KMS-11 (cell line): ENCODE results near the gene FCN2.

Experiments
- H2AFZ ChIP-seq: fragments of 200-600 bp; sonication (generic); 2 replicates; pipeline ENCODE4 v1.6.1; 2016; ENCODE audit warnings: antibody characterized with exemption, mixed run types, low read depth
- H3K27ac ChIP-seq: fragments of 200-600 bp; sonication (generic); 2 replicates; pipeline ENCODE4 v1.6.1; 2016; ENCODE audit warnings: mild to moderate bottlenecking, mixed run types
- H3K27me3 ChIP-seq: fragments of 200-600 bp; sonication (generic); 2 replicates; pipeline ENCODE4 v1.6.1; 2017; ENCODE audit warnings: mild to moderate bottlenecking, low read depth, mixed run types, moderate library complexity; ENCODE audit not compliant: insufficient read depth
- H3K36me3 ChIP-seq: fragments of 200-600 bp; sonication (generic); 2 replicates; pipeline ENCODE4 v1.6.1; 2017; ENCODE audit warnings: mild to moderate bottlenecking, mixed run types; ENCODE audit not compliant: insufficient read depth
- H3K4me1 ChIP-seq: fragments of 200-600 bp; sonication (generic); 2 replicates; pipeline ENCODE4 v1.6.1; 2016; ENCODE audit warnings: mild to moderate bottlenecking, low read depth, mixed run types; ENCODE audit not compliant: poor library complexity, severe bottlenecking
- H3K4me2 ChIP-seq: fragments of 200-600 bp; sonication (generic); 2 replicates; pipeline ENCODE4 v1.7.0; 2016; ENCODE audit warnings: mild to moderate bottlenecking, mixed run types
- H3K4me3 ChIP-seq: fragments of 200-600 bp; sonication (generic); IDR thresholded peaks from 2 replicates; pipeline ENCODE4 v1.6.1; 2017; ENCODE audit warnings: low read depth, low read length, mixed read lengths; ENCODE audit not compliant: insufficient read depth
- H3K79me2 ChIP-seq: fragments of 200-600 bp; sonication (generic); 2 replicates; pipeline ENCODE4 v1.6.1; 2016; ENCODE audit warnings: low read depth, mixed run types; ENCODE audit not compliant: insufficient read depth
- H3K9ac ChIP-seq: fragments of 200-600 bp; sonication (generic); 2 replicates; pipeline ENCODE4 v1.6.1; 2016; ENCODE audit warnings: mild to moderate bottlenecking, mixed run types
- H4K20me1 ChIP-seq: fragments of 200-600 bp; sonication (generic); 2 replicates; pipeline ENCODE4 v1.6.1; 2016; ENCODE audit warnings: mild to moderate bottlenecking, mixed run types; ENCODE audit not compliant: insufficient read depth
- CTCF ChIP-seq: fragments of 200-600 bp; sonication (generic); conservative IDR thresholded peaks from 2 replicates; pipeline ENCODE4 v1.6.1; 2017; ENCODE audit warnings: low read depth, mild to moderate bottlenecking, antibody characterized with exemption, low read length, moderate library complexity, mixed read lengths

FCN2 gene

GRCh38 chr9:134890155-134890495, 9.5 kb downstream of the FCN2 start:
- Histone ChIP-seq H4K20me1 (no peaks in the 10 kb centered on the region), H3K27me3 (peaks cover 19% of the 10 kb centered on the region; the same call in 1 of the 2 replicates), H3K4me1 (no peaks in the 10 kb centered on the region), H3K36me3 (no peaks in the 10 kb centered on the region), H3K9ac (no peak overlapping the region), H3K79me2 (no peaks in the 10 kb centered on the region), H2AFZ (no peak overlapping the region), H3K4me3 (no peak overlapping the region), H3K27ac (no peak overlapping the region), H3K4me2 (no peak overlapping the region)
- no peak for TF ChIP-seq CTCF

GRCh38 chr9:134891053-134891452, 10.4 kb downstream of the FCN2 start:
- Histone ChIP-seq H3K4me3 (no peak overlapping the region), H3K27ac (no peak overlapping the region)

GRCh38 chr9:134891713-134892112, 11.1 kb downstream of the FCN2 start:
- Histone ChIP-seq H3K4me3 (no peak overlapping the region), H3K27me3 (peaks cover 24% of the 10 kb centered on the region; the same call in 1 of the 2 replicates), H2AFZ (no peak overlapping the region), H4K20me1 (no peaks in the 10 kb centered on the region), H3K79me2 (no peaks in the 10 kb centered on the region), H3K9ac (no peak overlapping the region), H3K4me1 (no peaks in the 10 kb centered on the region), H3K36me3 (no peaks in the 10 kb centered on the region), H3K4me2 (no peak overlapping the region), H3K27ac (no peak overlapping the region)
- TF ChIP-seq CTCF, result no peak

More at GRCh38 chr9:134891053-134891452, 10.4 kb downstream of the FCN2 start:
- no peaks in the 10 kb centered on the region for H3K4me1 ChIP-seq
- no peaks in the 10 kb centered on the region for H3K79me2 ChIP-seq
- H3K27me3 ChIP-seq, result peaks cover 19% of the 10 kb centered on the region; the same call in 1 of the 2 replicates
- no peaks in the 10 kb centered on the region for H3K36me3 ChIP-seq
- H3K4me2 ChIP-seq, result no peak overlapping the region
- H3K9ac ChIP-seq, result no peak overlapping the region
- no peaks in the 10 kb centered on the region for H4K20me1 ChIP-seq
- TF ChIP-seq CTCF, result no peak
- H2AFZ ChIP-seq, result no peak overlapping the region

GRCh38 chr9:134892221-134892620, 11.6 kb downstream of the FCN2 start:
- Histone ChIP-seq H4K20me1 (no peaks in the 10 kb centered on the region), H3K36me3 (no peaks in the 10 kb centered on the region), H3K9ac (no peak overlapping the region), H2AFZ (no peak overlapping the region), H3K4me3 (no peak overlapping the region), H3K4me1 (no peaks in the 10 kb centered on the region), H3K4me2 (no peak overlapping the region), H3K27ac (no peak overlapping the region), H3K79me2 (no peaks in the 10 kb centered on the region), H3K27me3 (peaks cover 29% of the 10 kb centered on the region; the same call in 1 of the 2 replicates)
- TF ChIP-seq CTCF, result no peak
